AG08395 (cell line): ENCODE data around the gene AGBL4.

Source experiments
- DNase-seq: peaks from one replicate; pipeline ENCODE4 v3.0.0; 2012; ENCODE audit warnings: mixed read lengths, low spot score

The AGBL4 gene

DNA sequence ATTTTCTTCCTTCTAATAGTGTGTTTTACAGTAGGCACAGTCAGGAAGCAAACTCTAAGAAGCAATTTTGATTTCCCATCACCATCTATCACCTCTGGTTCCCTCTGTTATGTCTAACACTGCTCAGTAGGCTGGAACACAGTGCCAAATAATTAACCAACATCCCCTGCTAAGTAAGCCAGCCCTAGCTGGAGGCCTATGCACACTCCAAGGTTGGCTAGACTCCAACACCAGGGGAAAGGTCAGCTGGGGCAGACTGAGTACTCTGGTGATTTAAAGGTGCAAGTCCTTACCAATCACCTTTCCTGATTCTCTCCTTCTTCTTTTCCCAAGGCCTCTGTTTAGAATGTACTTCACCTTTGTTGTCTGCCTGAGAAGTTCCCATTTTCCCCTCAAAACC lies 1200.6 kb downstream of the AGBL4 start:
- DNase-seq: no peak

DNA sequence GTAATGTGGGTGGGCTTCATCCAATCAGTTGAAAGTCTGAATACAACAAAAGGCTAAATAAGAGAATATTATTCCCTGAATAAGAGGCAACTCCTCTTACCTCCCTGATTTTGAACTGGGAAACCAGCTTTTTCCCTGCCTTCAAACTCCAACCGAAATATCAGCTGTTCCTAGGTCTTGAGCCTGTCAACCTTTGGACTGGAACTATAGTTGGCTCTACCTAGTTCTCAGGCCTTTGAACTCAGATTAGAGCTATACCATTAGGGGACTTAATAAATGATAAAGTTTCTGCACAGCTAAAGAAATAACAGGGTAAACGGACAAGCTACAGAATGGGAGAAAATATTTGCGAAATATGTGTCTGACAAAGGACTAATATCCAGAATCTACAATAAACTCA lies 1203.3 kb downstream of the AGBL4 start:
- no peak for DNase-seq

DNA sequence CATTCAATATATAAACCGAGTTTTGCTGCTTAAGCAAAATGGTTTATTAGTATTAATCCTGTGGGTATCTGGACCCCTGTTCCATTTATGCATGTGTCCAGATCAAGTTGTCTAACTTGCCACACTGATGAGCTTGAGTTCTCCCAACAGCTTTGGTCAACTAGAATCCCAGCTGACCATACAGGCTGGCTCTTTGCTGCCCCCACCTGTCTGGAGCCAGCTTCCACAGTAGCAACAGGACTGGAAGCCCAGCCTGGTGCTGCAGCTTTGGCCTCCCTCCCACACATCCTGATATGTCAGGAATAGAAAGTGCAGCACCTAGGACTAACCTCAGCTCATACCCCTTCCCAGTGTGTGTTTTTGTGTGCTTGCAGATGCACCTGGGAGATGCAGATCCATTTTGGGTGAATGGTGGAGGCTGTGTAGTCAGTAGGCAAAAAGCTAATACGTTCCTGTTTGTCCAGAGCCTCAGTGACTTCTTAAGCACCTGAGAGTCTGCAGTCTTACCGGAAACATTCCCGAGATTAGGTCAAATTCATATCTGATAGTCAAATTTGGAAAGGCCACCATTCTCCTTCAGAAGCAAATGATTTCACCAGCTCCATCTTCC lies 1206.1 kb downstream of the AGBL4 start:
- DNase-seq: peak; percentile 68

DNA sequence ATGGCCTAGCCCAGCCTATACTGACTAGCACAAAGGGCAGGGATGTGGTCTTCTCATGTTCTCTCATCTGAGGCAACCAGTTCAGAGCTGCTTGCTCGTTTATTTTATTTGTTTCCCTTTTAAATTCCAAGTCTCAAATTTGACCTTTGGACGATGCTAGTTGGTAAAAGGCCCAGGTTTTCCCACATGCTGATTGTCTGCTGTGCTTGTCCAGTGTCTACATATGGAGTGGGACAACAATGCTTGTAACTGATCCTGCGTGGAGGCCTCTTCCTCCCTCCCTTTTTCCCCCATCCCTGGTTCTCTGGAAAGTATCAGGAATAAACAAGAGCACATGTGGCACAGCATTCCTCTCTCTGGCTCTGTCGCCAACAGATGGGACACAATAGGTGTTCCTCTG lies 1213.0 kb downstream of the AGBL4 start:
- no peak for DNase-seq

- no peak for DNase-seq
Observed at GRCh38 chr1:48808496-48808895, 1215.3 kb downstream of the AGBL4 start.

GRCh38 chr1:48807554-48808260 lies 1216.0 kb downstream of the AGBL4 start:
- no peak for DNase-seq

GRCh38 chr1:48803474-48803873 lies 1220.3 kb downstream of the AGBL4 start:
- no peak for DNase-seq

DNA sequence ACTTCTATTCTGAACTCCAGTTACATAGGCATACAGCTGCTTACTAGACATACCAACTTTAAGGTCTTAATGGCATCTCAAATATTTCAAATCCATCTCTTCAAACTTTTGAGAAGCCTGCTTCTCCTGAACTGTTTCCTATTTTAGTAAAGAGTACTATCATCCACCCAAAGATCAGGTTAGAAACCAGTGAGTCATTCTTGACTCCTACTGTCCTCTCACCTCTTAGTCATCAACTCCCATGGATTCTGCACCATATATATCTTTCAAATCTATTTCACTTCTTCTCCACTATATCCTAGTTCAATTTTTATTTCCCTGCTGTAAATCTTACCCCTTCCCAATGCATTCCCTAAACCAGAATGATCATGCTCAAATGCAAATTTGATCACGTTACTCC lies 1228.9 kb downstream of the AGBL4 start:
- DNase-seq: no peak

GRCh38 chr1:48793863-48794262 lies 1229.9 kb downstream of the AGBL4 start:
- DNase-seq: no peak

- DNase-seq: no peak
Observed at GRCh38 chr1:48792961-48793360, 1230.8 kb downstream of the AGBL4 start.

- no peak for DNase-seq
Observed at GRCh38 chr1:48790397-48790796, 1233.4 kb downstream of the AGBL4 start.

DNA sequence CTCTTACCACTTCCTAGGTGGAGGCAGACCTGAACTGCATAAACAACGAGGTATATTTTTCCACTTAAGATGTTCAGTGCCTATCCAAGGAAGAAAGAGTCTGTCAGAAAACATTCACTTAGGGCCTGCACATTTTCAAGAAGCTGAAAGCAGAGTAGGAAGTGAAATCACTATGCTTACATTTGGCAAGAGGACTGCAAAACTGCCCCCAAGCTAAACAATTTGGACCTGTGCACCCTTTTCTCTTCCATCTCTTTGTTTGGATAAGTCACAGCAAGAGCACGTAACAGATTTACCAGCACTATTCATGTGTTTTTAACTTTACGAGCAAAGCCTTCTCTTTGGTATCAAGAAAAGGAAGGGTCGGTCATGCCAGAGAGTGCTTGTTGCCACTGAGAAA lies 1233.9 kb downstream of the AGBL4 start:
- no peak for DNase-seq

DNA sequence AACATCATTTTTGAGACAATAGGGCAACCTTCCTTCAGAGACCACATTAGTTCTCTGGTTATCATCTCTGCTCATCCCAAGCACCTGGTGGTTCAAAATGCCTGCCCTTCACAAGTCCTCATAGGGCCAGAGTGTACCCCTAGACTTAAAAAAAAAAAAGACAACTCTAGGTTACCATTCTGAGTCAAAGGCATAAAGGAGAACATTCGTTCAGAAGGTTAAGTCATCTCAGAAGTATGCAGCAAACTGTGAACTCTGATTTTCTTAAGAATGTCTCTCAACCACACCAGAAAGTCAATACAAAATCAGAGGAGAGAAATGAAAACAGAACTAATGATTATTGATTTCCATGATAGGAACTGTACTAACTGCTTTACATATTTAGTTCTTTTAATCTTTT lies 1237.9 kb downstream of the AGBL4 start:
- no peak for DNase-seq

GRCh38 chr1:48784301-48784700 lies 1239.5 kb downstream of the AGBL4 start:
- DNase-seq: no peak

- DNase-seq: no peak
Observed at GRCh38 chr1:48777219-48777895, 1246.4 kb downstream of the AGBL4 start.

DNA sequence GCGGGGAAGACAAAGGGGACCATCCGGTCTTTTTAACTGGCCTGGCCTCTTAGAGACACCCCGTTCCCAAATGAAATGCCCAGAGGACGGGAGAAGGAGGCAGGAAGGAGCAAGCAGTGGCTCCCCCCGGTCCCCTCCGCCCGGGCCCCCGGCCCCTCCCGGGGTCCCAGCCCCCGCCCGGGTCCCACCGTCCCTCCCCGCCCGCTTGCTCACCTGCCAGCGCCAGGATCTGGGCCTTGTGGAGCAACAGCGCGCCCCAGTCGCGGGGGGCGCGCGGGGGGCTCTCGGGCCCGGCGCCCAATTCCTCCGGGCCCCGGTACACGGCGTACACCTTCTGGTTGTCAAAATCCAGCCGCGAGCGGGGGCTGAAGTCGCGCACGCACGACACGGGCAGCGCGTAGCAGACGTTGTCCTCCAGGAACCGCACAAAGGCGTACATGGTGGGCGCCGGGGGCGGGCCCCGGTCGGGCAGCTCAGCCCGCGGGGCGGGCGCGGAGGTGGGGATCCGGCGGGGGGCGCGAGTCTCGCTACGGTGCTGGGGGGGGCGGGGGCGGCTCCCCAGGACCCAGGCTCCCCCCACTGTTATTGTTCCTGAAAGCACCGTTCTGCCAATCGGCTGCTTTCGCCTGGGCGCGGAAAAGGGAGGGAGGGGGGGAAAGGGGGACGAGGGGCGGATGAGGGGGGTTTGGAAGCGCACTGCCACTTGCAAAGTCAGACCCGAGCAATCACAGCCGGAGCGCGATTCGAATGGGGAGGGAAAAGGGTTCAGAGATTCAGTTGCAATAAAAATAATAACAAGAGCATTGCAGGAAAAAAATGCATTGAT lies 1247.1 kb downstream of the AGBL4 start, which contains the start of gene BEND5:
BEND5 (minus strand) TSS at position 499 of the 826 bp plus-strand sequence; CDS start at position 439, 60 bp downstream.
- DNase-seq: peak; percentile 29

DNA sequence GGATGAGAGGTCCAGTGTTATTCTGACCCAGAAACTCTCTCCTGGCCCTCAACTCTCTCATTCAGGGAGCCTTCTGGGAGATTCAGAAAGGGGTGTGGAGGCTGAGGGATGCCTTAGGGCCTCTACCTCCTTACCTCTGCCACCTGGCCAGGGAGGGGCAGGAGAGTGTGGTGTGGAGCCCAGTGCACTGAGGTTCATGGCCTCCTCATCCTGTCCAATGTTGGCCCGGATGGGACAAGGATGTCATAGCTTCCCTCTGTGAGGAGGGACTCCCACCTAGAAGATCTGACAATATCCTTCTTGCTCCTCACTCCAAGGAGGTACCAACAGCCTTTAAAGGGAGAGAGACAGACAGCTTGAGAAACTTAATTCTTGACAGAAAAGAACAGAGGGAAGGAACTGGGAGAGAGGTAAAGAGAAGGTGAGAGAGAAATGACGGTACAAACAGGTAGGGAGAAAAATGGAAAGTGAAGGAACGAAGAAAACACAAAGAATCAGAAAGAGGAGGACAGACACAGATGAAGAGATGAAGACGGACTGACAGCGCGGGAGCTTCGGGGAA lies 1247.8 kb downstream of the AGBL4 start:
- DNase-seq: no peak

- no peak for DNase-seq
Observed at GRCh38 chr1:48773133-48773532, 1250.6 kb downstream of the AGBL4 start.

DNA sequence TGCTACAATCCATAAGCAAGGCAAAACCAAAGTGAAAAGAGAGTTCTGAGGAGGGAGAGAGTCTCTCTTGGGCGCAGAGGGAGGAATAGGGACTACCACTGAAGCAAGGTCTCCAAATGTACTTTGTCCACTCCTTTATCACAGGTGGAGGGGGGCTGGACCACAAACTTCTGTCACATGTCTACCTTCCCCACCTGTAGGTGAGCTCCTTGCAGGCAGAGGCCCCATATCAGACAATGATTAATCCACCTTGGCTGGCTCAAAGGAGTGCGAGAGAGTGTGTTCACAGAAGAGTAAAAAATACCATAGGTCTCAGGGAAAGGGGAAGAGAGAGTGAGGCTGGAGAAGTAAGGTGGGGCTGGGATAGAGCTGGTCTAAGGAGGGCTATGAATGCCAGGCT lies 1251.5 kb downstream of the AGBL4 start:
- no peak for DNase-seq

- DNase-seq: no peak
Observed at GRCh38 chr1:48771561-48771960, 1252.2 kb downstream of the AGBL4 start.

- DNase-seq: no peak
Observed at GRCh38 chr1:48767975-48768510, 1255.7 kb downstream of the AGBL4 start.

- DNase-seq: no peak
Observed at GRCh38 chr1:48765335-48765734, 1258.4 kb downstream of the AGBL4 start.
